Loucy (cell line): ENCODE measurements around the gene CADM2.

Source experiments
- H2AFZ ChIP-seq: fragments of 200-600 bp; sonication (generic); 2 replicates; pipeline ENCODE4 v1.6.0; 2016; ENCODE audit warnings: antibody characterized with exemption, mild to moderate bottlenecking, low read length, moderate library complexity
- H3F3A ChIP-seq: fragments of 200-600 bp; 2 replicates; pipeline ENCODE4 v1.6.0; 2016; ENCODE audit warnings: antibody characterized with exemption, low read depth, mild to moderate bottlenecking
- H3K27me3 ChIP-seq: fragments of 200-600 bp; sonication (generic); 2 replicates; pipeline ENCODE4 v1.6.1; 2014; ENCODE audit warnings: low read length, mild to moderate bottlenecking; ENCODE audit not compliant: insufficient read depth, poor library complexity, severe bottlenecking
- H3K36me3 ChIP-seq: fragments of 200-600 bp; sonication (generic); 2 replicates; pipeline ENCODE4 v1.6.1; 2016; ENCODE audit warnings: low read length; ENCODE audit not compliant: insufficient read depth
- H3K4me1 ChIP-seq: fragments of 200-600 bp; sonication (generic); 2 replicates; pipeline ENCODE4 v1.5.1; 2014; ENCODE audit warnings: low read length, mild to moderate bottlenecking; ENCODE audit not compliant: insufficient read depth, poor library complexity, severe bottlenecking
- H3K4me2 ChIP-seq: fragments of 200-600 bp; sonication (generic); 2 replicates; pipeline ENCODE4 v1.6.0; 2014; ENCODE audit warnings: antibody characterized with exemption, low read length, low read depth, mild to moderate bottlenecking; ENCODE audit not compliant: poor library complexity, severe bottlenecking
- H3K4me3 ChIP-seq: fragments of 200-600 bp; sonication (generic); 2 replicates; pipeline ENCODE4 v1.5.1; 2014; ENCODE audit warnings: low read length, mild to moderate bottlenecking, mixed read lengths; ENCODE audit not compliant: poor library complexity, severe bottlenecking
- H3K79me2 ChIP-seq: fragments of 200-600 bp; sonication (generic); 2 replicates; pipeline ENCODE4 v1.6.1; 2014; ENCODE audit warnings: low read length; ENCODE audit not compliant: insufficient read depth
- H3K9ac ChIP-seq: fragments of 200-600 bp; sonication (generic); 2 replicates; pipeline ENCODE4 v1.6.0; 2014; ENCODE audit warnings: mild to moderate bottlenecking, low read depth, low read length, moderate library complexity; ENCODE audit not compliant: poor library complexity, severe bottlenecking
- H3K9me2 ChIP-seq: fragments of 200-600 bp; sonication (generic); replicated peaks from 2 replicates; pipeline ENCODE4 v1.6.1; 2016; ENCODE audit warnings: low read depth, low read length, mixed read lengths
- H3K9me3 ChIP-seq: fragments of 200-600 bp; sonication (generic); 2 replicates; pipeline ENCODE4 v1.6.1; 2014; ENCODE audit warnings: mild to moderate bottlenecking, antibody characterized with exemption, low read length, low read depth; ENCODE audit not compliant: insufficient read depth
- H4K20me1 ChIP-seq: fragments of 200-600 bp; sonication (generic); 2 replicates; pipeline ENCODE4 v1.6.0; 2014; ENCODE audit warnings: antibody characterized with exemption, low read length, mild to moderate bottlenecking; ENCODE audit not compliant: insufficient read depth, poor library complexity, severe bottlenecking
- EZH2phosphoT487 ChIP-seq: fragments of 200-600 bp; IDR thresholded peaks from 2 replicates; pipeline ENCODE4 v1.6.1; 2018; ENCODE audit warnings: antibody characterized with exemption, mild to moderate bottlenecking, moderate library complexity, borderline replicate concordance
- TF ChIP-seq, protein P1 (sequence below): fragments of 200-600 bp; sonication (generic); conservative IDR thresholded peaks from 2 replicates; pipeline ENCODE4 v1.5.1; 2014; ENCODE audit warnings: mild to moderate bottlenecking, antibody characterized with exemption, low read length

Gene CADM2

DNA sequence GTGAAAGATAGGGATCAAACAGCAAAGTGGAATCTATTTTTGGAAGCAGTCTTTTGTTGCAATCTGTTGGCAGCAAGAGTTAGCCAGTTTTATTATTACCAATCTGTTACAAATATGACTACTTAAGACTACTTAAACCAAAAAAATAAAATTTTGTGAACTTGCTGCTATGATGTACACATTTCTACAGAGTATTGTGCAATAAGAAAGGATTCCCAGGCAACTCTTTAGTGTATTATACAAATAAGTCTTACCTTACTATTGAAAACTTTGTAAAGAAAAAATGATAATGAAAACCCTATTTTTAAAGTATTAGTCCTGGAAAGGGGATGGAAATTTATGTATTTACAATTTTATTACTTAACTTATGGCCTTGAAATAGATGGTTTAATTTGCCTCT lies 44.7 kb downstream of the CADM2 start:
- H3K4me1 ChIP-seq: no peaks in the 10 kb centered on the region
- no peak overlapping the region for H3K4me2 ChIP-seq
- no peaks in the 10 kb centered on the region for H3K36me3 ChIP-seq

DNA sequence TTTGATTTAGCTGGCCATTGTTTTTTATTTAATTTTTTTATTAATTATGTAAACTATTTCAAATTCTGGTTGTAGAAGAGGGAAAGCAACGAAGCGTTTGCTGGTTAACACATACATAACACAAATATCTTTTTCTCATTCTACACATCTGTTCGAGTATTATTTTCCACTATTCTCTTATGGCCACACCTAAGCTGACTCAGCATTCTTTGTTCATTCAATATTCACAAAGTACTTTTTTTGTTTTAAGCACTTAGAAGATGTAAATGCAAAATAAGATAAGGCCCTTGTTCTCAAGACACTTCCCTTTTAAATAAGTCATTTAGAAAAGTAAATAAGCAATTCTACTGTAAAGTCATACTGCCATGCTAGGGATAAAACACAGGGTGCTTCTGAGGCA lies 45.4 kb downstream of the CADM2 start:
- no peak overlapping the region for H3K4me3 ChIP-seq
- H3K27me3 ChIP-seq: no peaks in the 10 kb centered on the region
- TF ChIP-seq, protein P1, sequence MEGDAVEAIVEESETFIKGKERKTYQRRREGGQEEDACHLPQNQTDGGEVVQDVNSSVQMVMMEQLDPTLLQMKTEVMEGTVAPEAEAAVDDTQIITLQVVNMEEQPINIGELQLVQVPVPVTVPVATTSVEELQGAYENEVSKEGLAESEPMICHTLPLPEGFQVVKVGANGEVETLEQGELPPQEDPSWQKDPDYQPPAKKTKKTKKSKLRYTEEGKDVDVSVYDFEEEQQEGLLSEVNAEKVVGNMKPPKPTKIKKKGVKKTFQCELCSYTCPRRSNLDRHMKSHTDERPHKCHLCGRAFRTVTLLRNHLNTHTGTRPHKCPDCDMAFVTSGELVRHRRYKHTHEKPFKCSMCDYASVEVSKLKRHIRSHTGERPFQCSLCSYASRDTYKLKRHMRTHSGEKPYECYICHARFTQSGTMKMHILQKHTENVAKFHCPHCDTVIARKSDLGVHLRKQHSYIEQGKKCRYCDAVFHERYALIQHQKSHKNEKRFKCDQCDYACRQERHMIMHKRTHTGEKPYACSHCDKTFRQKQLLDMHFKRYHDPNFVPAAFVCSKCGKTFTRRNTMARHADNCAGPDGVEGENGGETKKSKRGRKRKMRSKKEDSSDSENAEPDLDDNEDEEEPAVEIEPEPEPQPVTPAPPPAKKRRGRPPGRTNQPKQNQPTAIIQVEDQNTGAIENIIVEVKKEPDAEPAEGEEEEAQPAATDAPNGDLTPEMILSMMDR: no peak
- TF ChIP-seq EZH2phosphoT487: no peak
- H2AFZ ChIP-seq: no peak overlapping the region
- H3K4me1 ChIP-seq: no peaks in the 10 kb centered on the region
- H3K9me3 ChIP-seq: no peaks in the 10 kb centered on the region
- H3K4me2 ChIP-seq: no peak overlapping the region
- H3K36me3 ChIP-seq: no peaks in the 10 kb centered on the region
- no peaks in the 10 kb centered on the region for H4K20me1 ChIP-seq
- H3K9me2 ChIP-seq: no peaks in the 10 kb centered on the region
- no peaks in the 10 kb centered on the region for H3K79me2 ChIP-seq
- H3F3A ChIP-seq: no peaks in the 10 kb centered on the region
- H3K9ac ChIP-seq: no peak overlapping the region

More for the DNA sequence above, 44.7 kb downstream of the CADM2 start:
- Histone ChIP-seq H3K79me2 (no peaks in the 10 kb centered on the region), H3K9me3 (no peaks in the 10 kb centered on the region), H3F3A (no peaks in the 10 kb centered on the region), H3K4me3 (no peak overlapping the region), H3K27me3 (no peaks in the 10 kb centered on the region), H3K9ac (no peak overlapping the region), H2AFZ (no peak overlapping the region), H3K9me2 (no peaks in the 10 kb centered on the region), H4K20me1 (no peaks in the 10 kb centered on the region)
- TF ChIP-seq, protein P1: no peak
- no peak for TF ChIP-seq EZH2phosphoT487

DNA sequence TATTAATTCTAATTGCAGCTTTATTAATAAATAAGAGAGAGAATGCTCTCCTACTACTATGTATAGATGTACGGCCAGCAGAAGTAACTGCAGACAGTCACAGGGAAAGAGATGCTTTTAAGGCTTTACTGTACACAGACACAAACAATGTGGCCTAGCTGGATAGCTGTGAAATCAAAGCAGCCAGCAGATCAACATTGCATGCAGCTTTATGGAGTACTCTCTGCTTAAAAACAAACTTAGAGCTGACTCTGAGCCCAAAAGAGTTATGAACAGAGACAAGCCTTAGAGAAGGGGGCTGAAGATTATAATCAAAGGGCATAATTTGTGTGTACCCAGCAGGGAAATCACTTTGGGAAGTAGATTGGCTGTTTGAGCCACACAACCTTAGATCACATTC lies 47.2 kb downstream of the CADM2 start:
- Histone ChIP-seq H3F3A (no peaks in the 10 kb centered on the region), H2AFZ (no peak overlapping the region), H3K27me3 (no peaks in the 10 kb centered on the region), H3K36me3 (no peaks in the 10 kb centered on the region), H3K9me2 (no peaks in the 10 kb centered on the region), H3K79me2 (no peaks in the 10 kb centered on the region), H3K9me3 (no peaks in the 10 kb centered on the region), H3K4me1 (no peaks in the 10 kb centered on the region), H4K20me1 (no peaks in the 10 kb centered on the region), H3K9ac (no peak overlapping the region), H3K4me2 (no peak overlapping the region), H3K4me3 (no peak overlapping the region)
- TF ChIP-seq EZH2phosphoT487: no peak
- TF ChIP-seq, protein P1: no peak
